ENCODE data around the gene GNA14. TPM values are rescaled to one million over a fixed set of nuclear protein-coding genes. Genes with fewer than 3 reads are reported as not detected.

GNA14 gene
- total RNA-seq, 2 experiments from 2014 or later = not detected

DNA sequence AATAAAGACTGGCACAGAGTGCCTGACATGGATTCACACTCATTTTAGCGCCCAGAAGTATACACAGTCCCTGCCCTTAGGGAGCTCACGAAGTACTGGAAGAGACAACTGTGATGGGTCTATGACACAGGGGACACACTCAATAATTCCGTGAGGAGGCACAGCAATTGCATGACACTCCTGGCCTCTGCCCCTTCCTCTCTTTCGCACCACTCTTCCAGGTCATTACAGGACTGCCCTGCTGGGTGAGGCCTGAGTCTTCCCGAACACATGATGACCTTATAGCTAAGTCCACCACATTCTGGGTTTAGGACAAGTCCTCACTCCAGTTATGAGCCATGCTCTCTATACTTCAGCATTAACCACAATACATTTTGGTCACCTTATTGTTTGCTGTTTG, 134.7 kb downstream of the GNA14 start:
- Mint-ChIP-seq H3K4me1 (ENCODE audit: low read depth) (peaks cover 8% of the 10 kb centered on the region), H3K27me3 (ENCODE audit: low read depth) (peaks cover 3% of the 10 kb centered on the region), H3K9me3 (ENCODE audit: insufficient read depth) (no peaks in the 10 kb centered on the region), H3K4me3 (no peak overlapping the region), H3K36me3 (ENCODE audit: low read depth) (no peaks in the 10 kb centered on the region), H3K27ac (no peak overlapping the region)
- no peak for DNase-seq
- ATAC-seq = no peak
- POLR2A ChIA-PET = no interaction called here
- CTCF ChIA-PET = no interaction called here

- POLR2A ChIA-PET = no interaction called here
- DNase-seq = no peak
- Mint-ChIP-seq H3K4me1 (ENCODE audit: low read depth) (peaks cover 8% of the 10 kb centered on the region), H3K4me3 (no peak overlapping the region), H3K27ac (no peak overlapping the region), H3K36me3 (ENCODE audit: low read depth) (no peaks in the 10 kb centered on the region), H3K27me3 (ENCODE audit: low read depth) (peaks cover 3% of the 10 kb centered on the region), H3K9me3 (ENCODE audit: insufficient read depth) (no peaks in the 10 kb centered on the region)
- CTCF ChIA-PET = no interaction called here
- no peak for ATAC-seq
Measured at GRCh38 chr9:77512876-77513275, 135.2 kb downstream of the GNA14 start.

DNA sequence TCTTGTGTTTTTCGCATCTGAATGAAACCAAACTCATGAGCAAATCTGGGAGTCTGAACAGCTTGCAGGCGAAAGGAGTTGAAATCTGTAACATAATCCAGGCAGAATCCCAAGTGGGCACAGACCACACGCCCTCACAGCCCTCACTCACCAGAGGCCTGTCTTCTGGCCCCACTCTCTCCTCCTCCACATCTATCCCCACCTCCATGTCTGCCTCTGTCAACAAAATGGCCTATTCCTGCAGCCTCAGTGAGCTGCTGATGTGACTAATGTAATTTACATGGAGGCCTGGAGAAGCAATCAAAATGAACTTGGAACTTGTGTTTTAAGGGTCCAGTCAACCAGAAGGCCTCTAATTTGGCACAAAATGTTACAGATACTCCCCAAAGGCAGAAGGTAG, 136.6 kb downstream of the GNA14 start:
- peaks cover 8% of the 10 kb centered on the region for H3K4me1 Mint-ChIP-seq (ENCODE audit: low read depth)
- ChIA-PET CTCF (no interaction called here), POLR2A (no interaction called here)
- no peaks in the 10 kb centered on the region for H3K36me3 Mint-ChIP-seq (ENCODE audit: low read depth)
- no peak overlapping the region for H3K27ac Mint-ChIP-seq
- ATAC-seq (no peak), DNase-seq (no peak)
- H3K27me3 Mint-ChIP-seq (ENCODE audit: low read depth) = peaks cover 3% of the 10 kb centered on the region
- H3K4me3 Mint-ChIP-seq = no peak overlapping the region
- no peaks in the 10 kb centered on the region for H3K9me3 Mint-ChIP-seq (ENCODE audit: insufficient read depth)

GRCh38 chr9:77510666-77511065, 137.5 kb downstream of the GNA14 start:
- ATAC-seq (no peak), DNase-seq (no peak)
- Mint-ChIP-seq H3K4me3 (no peak overlapping the region), H3K27ac (no peak overlapping the region), H3K9me3 (ENCODE audit: insufficient read depth) (no peaks in the 10 kb centered on the region), H3K27me3 (ENCODE audit: low read depth) (peaks cover 3% of the 10 kb centered on the region), H3K4me1 (ENCODE audit: low read depth) (peaks cover 8% of the 10 kb centered on the region), H3K36me3 (ENCODE audit: low read depth) (no peaks in the 10 kb centered on the region)
- ChIA-PET CTCF (interaction anchor here (0.7 to 2.0 kb wide), 2 partner anchors 16 to 53 kb away, joined by 4 to 6 read pairs; no protein-coding TSS in a partner anchor), POLR2A (no interaction called here)

DNA sequence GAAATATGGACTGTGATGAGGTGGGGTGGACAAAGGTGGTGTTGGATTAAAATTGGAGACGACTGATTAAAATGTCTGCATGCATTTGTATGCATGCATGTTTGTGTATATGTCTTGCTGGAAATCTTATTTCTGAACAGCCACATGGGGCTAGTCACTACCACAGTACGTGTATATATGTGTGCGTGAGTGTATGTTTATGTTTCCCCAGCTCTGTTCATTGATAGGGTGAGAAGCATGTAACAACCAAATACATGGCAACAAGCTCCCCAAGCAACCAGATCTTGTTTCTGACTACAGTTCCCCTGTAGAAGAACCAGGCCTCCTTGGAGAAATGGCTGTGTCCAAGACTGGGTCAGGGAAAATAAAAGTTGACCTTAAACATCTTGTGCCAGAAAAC, 139.7 kb downstream of the GNA14 start:
- H3K27ac Mint-ChIP-seq = no peak overlapping the region
- no peaks in the 10 kb centered on the region for H3K9me3 Mint-ChIP-seq (ENCODE audit: insufficient read depth)
- DNase-seq = no peak
- H3K27me3 Mint-ChIP-seq (ENCODE audit: low read depth) = peaks cover 3% of the 10 kb centered on the region
- ChIA-PET CTCF (interaction anchor here (1.6 kb wide), 1 partner anchor 51 kb away, joined by 7 read pairs; no protein-coding TSS in a partner anchor), POLR2A (no interaction called here)
- no peak overlapping the region for H3K4me3 Mint-ChIP-seq
- ATAC-seq = no peak
- no peaks in the 10 kb centered on the region for H3K36me3 Mint-ChIP-seq (ENCODE audit: low read depth)
- no peaks in the 10 kb centered on the region for H3K4me1 Mint-ChIP-seq (ENCODE audit: low read depth)

DNA sequence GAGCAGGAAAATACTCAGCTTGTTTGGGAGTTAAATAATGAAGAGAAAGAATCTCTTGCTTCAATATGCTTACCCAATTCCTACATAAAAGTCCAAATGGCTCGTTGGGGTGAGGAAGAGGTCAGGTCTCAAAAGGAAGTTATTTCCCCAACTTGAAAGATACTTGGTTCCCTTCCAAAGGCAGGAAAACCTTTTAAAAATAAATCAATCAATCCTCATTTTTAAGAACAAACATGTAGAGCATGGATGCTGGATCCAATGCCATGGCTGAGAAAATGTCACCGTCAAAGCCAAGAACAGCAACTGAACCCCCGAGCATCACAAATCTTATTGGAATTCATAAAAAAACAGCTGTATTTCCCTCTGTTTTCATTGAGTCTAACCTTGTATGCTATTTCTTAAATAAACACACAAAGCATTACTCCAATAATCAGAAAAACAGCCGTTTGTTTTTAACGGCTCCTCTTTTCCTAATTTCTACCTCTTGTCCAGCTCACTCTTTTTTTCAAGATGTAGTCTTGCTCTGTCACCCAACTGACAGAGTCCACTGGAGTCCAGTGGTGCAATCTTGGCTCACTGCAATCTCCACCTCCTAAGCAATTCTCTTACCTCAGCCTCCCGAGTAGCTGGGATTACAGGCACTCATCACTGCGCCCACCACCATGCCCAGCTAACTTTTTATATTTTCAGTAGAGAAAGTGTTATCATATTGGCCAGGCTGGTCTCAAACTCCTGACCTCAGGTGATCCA, 140.7 kb downstream of the GNA14 start:
- CTCF ChIA-PET = interaction anchor here (0.8 to 1.6 kb wide), 2 partner anchors 14 to 50 kb away, joined by 4 to 7 read pairs; no protein-coding TSS in a partner anchor
- Mint-ChIP-seq H3K27ac (no peak overlapping the region), H3K36me3 (ENCODE audit: low read depth) (no peaks in the 10 kb centered on the region)

GRCh38 chr9:77505232-77505631, 142.9 kb downstream of the GNA14 start:
- Mint-ChIP-seq H3K9me3 (ENCODE audit: insufficient read depth) (no peaks in the 10 kb centered on the region), H3K4me3 (no peak overlapping the region), H3K27ac (no peak overlapping the region), H3K4me1 (ENCODE audit: low read depth) (no peaks in the 10 kb centered on the region), H3K27me3 (ENCODE audit: low read depth) (peaks cover 3% of the 10 kb centered on the region), H3K36me3 (ENCODE audit: low read depth) (no peaks in the 10 kb centered on the region)
- no peak for DNase-seq
- CTCF ChIA-PET = interaction anchor here (0.7 kb wide), 1 partner anchor 48 kb away, joined by 3 read pairs; no protein-coding TSS in a partner anchor
- POLR2A ChIA-PET = no interaction called here
- no peak for ATAC-seq

More for the DNA sequence above, 140.7 kb downstream of the GNA14 start:
- DNase-seq = no peak
- ATAC-seq = no peak
- H3K4me3 Mint-ChIP-seq = no peak overlapping the region
- no peaks in the 10 kb centered on the region for H3K4me1 Mint-ChIP-seq (ENCODE audit: low read depth)
- POLR2A ChIA-PET = no interaction called here
- no peaks in the 10 kb centered on the region for H3K9me3 Mint-ChIP-seq (ENCODE audit: insufficient read depth)
- peaks cover 3% of the 10 kb centered on the region for H3K27me3 Mint-ChIP-seq (ENCODE audit: low read depth)

GRCh38 chr9:77502568-77502967, 145.6 kb downstream of the GNA14 start:
- Mint-ChIP-seq H3K27me3 (ENCODE audit: low read depth) (no peaks in the 10 kb centered on the region), H3K4me1 (ENCODE audit: low read depth) (no peaks in the 10 kb centered on the region), H3K4me3 (no peak overlapping the region), H3K27ac (no peak overlapping the region), H3K36me3 (ENCODE audit: low read depth) (no peaks in the 10 kb centered on the region), H3K9me3 (ENCODE audit: insufficient read depth) (no peaks in the 10 kb centered on the region)
- ChIA-PET CTCF (no interaction called here), POLR2A (no interaction called here)
- DNase-seq (no peak), ATAC-seq (no peak)

- Mint-ChIP-seq H3K9me3 (ENCODE audit: insufficient read depth) (no peaks in the 10 kb centered on the region), H3K27ac (no peak overlapping the region), H3K4me1 (ENCODE audit: low read depth) (no peaks in the 10 kb centered on the region), H3K27me3 (ENCODE audit: low read depth) (peaks cover 4% of the 10 kb centered on the region), H3K4me3 (no peak overlapping the region), H3K36me3 (ENCODE audit: low read depth) (no peaks in the 10 kb centered on the region)
- no peak for ATAC-seq
- POLR2A ChIA-PET = no interaction called here
- CTCF ChIA-PET = no interaction called here
- DNase-seq = no peak
Measured at GRCh38 chr9:77498891-77499290, 149.2 kb downstream of the GNA14 start.

GRCh38 chr9:77497322-77498198, 150.6 kb downstream of the GNA14 start:
- H3K27ac Mint-ChIP-seq = no peak overlapping the region
- POLR2A ChIA-PET = no interaction called here
- no peaks in the 10 kb centered on the region for H3K36me3 Mint-ChIP-seq (ENCODE audit: low read depth)
- DNase-seq (no peak), ATAC-seq (no peak)
- no peaks in the 10 kb centered on the region for H3K9me3 Mint-ChIP-seq (ENCODE audit: insufficient read depth)
- H3K4me1 Mint-ChIP-seq (ENCODE audit: low read depth) = no peaks in the 10 kb centered on the region
- CTCF ChIA-PET = interaction anchor here (1.3 to 3.6 kb wide), 2 partner anchors 10 to 40 kb away, joined by 5 to 19 read pairs; no protein-coding TSS in a partner anchor
- H3K4me3 Mint-ChIP-seq = no peak overlapping the region
- peaks cover 4% of the 10 kb centered on the region for H3K27me3 Mint-ChIP-seq (ENCODE audit: low read depth)

GRCh38 chr9:77495834-77496671, 152.1 kb downstream of the GNA14 start:
- Mint-ChIP-seq H3K36me3 (ENCODE audit: low read depth) (no peaks in the 10 kb centered on the region), H3K27ac (no peak overlapping the region), H3K4me1 (ENCODE audit: low read depth) (no peaks in the 10 kb centered on the region), H3K27me3 (ENCODE audit: low read depth) (peaks cover 4% of the 10 kb centered on the region), H3K9me3 (ENCODE audit: insufficient read depth) (peaks cover 3% of the 10 kb centered on the region), H3K4me3 (no peak overlapping the region)
- ChIA-PET POLR2A (no interaction called here), CTCF (interaction anchor here (2.2 to 3.6 kb wide), 2 partner anchors 39 to 42 kb away, joined by 5 to 19 read pairs; no protein-coding TSS in a partner anchor)
- ATAC-seq (no peak), DNase-seq (no peak)
